ENCODE data around the gene WDFY2. TPM values are rescaled to one million over a fixed set of nuclear protein-coding genes. Genes with fewer than 3 reads are reported as not detected.
A peak's percentile ranks its signal among the peaks of the same experiment; 100 is the strongest.

The WDFY2 gene
- total and polyA plus RNA-seq, 9 donors = 5.4 to 17.9 (median 12.6) TPM

GRCh38 chr13:51734786-51735185 lies 150.5 kb downstream of the WDFY2 start:
- no peaks in the 10 kb centered on the region for H3K9me3 ChIP-seq
- H3K36me3 ChIP-seq = no peaks in the 10 kb centered on the region
- TF ChIP-seq POLR2A (IDR thresholded peaks at IDR 0.05) = no peak
- TF ChIP-seq EP300 (IDR thresholded peaks at IDR 0.05) = no peak
- TF ChIP-seq CTCF (IDR thresholded peaks at IDR 0.05) = no peak
- no peak overlapping the region for H3K4me3 ChIP-seq
- DNase-seq = no peak
- no peak overlapping the region for H3K27ac ChIP-seq
- peaks cover 22% of the 10 kb centered on the region for H3K4me1 ChIP-seq (ENCODE audit: insufficient read depth)
- intact Hi-C loops (cut with DNase I) = loop anchor here in 3 of 4 donors (10.0 kb wide), 4 partner anchors 70 to 290 kb away; partner anchors contain the start of genes INTS6 (in 2 of the 3), DHRS12 (in 1 of the 3) and WDFY2 (in 1 of the 3)
- 87 to 91% (median 90%) methylated on average over 2 of the region's 2 CpGs for WGBS, 3 donors
- H3K27me3 ChIP-seq = no peaks in the 10 kb centered on the region

GRCh38 chr13:51737609-51738008 lies 153.3 kb downstream of the WDFY2 start:
- Histone ChIP-seq H3K27ac (no peak overlapping the region), H3K4me1 (ENCODE audit: insufficient read depth) (peaks cover 10% of the 10 kb centered on the region), H3K9me3 (no peaks in the 10 kb centered on the region), H3K27me3 (no peaks in the 10 kb centered on the region), H3K36me3 (no peaks in the 10 kb centered on the region), H3K4me3 (no peak overlapping the region)
- intact Hi-C loops (cut with DNase I) = loop anchor here in 3 of 4 donors (10.0 kb wide), 4 partner anchors 67 to 293 kb away; partner anchors contain the start of genes INTS6 (in 2 of the 3), DHRS12 (in 1 of the 3) and WDFY2 (in 1 of the 3)
- WGBS, 3 donors = 89 to 94% (median 90%) methylated on average over 3 of the region's 3 CpGs
- TF ChIP-seq EP300 (IDR thresholded peaks at IDR 0.05) = no peak
- no peak for TF ChIP-seq POLR2A (IDR thresholded peaks at IDR 0.05)
- no peak for TF ChIP-seq CTCF (IDR thresholded peaks at IDR 0.05)
- DNase-seq = no peak

GRCh38 chr13:51738226-51738905 lies 154.1 kb downstream of the WDFY2 start:
- intact Hi-C loops (cut with DNase I) = loop anchor here in 3 of 4 donors (10.0 kb wide), 4 partner anchors 66 to 294 kb away; partner anchors contain the start of genes INTS6 (in 2 of the 3), DHRS12 (in 1 of the 3) and WDFY2 (in 1 of the 3)
- Histone ChIP-seq H3K4me3 (no peak overlapping the region), H3K9me3 (no peaks in the 10 kb centered on the region), H3K27ac (no peak overlapping the region), H3K4me1 (ENCODE audit: insufficient read depth) (peaks cover 12% of the 10 kb centered on the region), H3K36me3 (no peaks in the 10 kb centered on the region), H3K27me3 (no peaks in the 10 kb centered on the region)
- DNase-seq = no peak
- 80 to 88% (median 85%) methylated on average over 2 of the region's 2 CpGs for WGBS, 3 donors
- TF ChIP-seq POLR2A (IDR thresholded peaks at IDR 0.05) = no peak
- no peak for TF ChIP-seq EP300 (IDR thresholded peaks at IDR 0.05)
- no peak for TF ChIP-seq CTCF (IDR thresholded peaks at IDR 0.05)

GRCh38 chr13:51739027-51739764 lies 154.9 kb downstream of the WDFY2 start:
- Histone ChIP-seq H3K4me1 (ENCODE audit: insufficient read depth) (peaks cover 12% of the 10 kb centered on the region), H3K27ac (peak overlapping the region in 1 of 2 donors; percentile 36), H3K4me3 (no peak overlapping the region), H3K36me3 (no peaks in the 10 kb centered on the region), H3K27me3 (no peaks in the 10 kb centered on the region), H3K9me3 (no peaks in the 10 kb centered on the region)
- intact Hi-C loops (cut with DNase I) = loop anchor here in 3 of 4 donors (10.0 kb wide), 4 partner anchors 66 to 294 kb away; partner anchors contain the start of genes INTS6 (in 2 of the 3), DHRS12 (in 1 of the 3) and WDFY2 (in 1 of the 3)
- DNase-seq = no peak
- TF ChIP-seq POLR2A (IDR thresholded peaks at IDR 0.05) (no peak), CTCF (IDR thresholded peaks at IDR 0.05) (no peak), EP300 (IDR thresholded peaks at IDR 0.05) (no peak)
- WGBS, 3 donors = 58 to 68% (median 59%) methylated on average over 6 of the region's 6 CpGs
